Thyroid gland (tissue), 4 donors: ENCODE results near the gene ANTXRL.

Experiments
- CTCF ChIP-seq, 6 experiments: fragments of 200-600 bp in 3 of 6; fragments of 450-650 bp in 3 of 6; sonication (generic) in 3 of 6; IDR thresholded peaks; one replicate each; pipeline ENCODE4 v1.5.1; 2016 to 2019; ENCODE audit warnings: antibody characterized with exemption in 6 of 6, mild to moderate bottlenecking in 2 of 6, inconsistent platforms in 1 of 6, moderate library complexity in 1 of 6
- POLR2A ChIP-seq, 2 donors: fragments of 450-650 bp; IDR thresholded peaks; one replicate each; pipeline ENCODE4 v1.6.1; 2017; ENCODE audit warnings: antibody characterized with exemption in 2 of 2, mild to moderate bottlenecking in 2 of 2, moderate library complexity in 1 of 2

DNA sequence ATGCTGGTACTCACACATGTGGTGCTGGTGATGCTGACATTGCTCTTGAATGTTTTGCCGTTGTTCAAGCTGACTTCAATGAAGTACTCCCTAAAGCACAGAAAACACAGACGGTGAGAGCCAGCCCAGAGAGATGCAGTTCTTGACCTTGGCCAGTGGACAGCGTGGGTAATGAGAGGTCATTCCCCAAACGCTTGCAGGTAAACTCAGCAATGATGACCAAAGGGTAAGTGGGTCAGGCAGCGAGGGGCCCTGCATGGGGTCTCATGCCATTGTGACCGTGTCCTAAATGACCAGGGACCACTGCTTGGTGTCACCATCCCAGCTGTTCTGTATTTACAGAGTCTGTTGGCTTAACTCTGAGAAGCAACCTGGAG is 32.8 kb upstream of the ANTXRL start:
- TF ChIP-seq CTCF (IDR thresholded peaks at IDR 0.05) (no peak), POLR2A (IDR thresholded peaks at IDR 0.05) (no peak)
